ENCODE results near the gene VPS13D.
A peak's percentile ranks its signal among the peaks of the same experiment; 100 is the strongest.

GRCh38 chr1:12244078-12244477 is 14.2 kb downstream of the VPS13D start:
- TF ChIP-seq CTCF (conservative IDR thresholded peaks at IDR 0.05 in 1 of 2, IDR thresholded peaks at IDR 0.05 in 1 of 2; ENCODE audit: extremely low read depth in 1 of 2, insufficient read depth in 1 of 2, low read depth in 1 of 2, low read length in 2 of 2) (peak; percentile 29 to 39), EZH2 (IDR thresholded peaks at IDR 0.05; ENCODE audit: borderline replicate concordance, low read length) (no peak)

All from mammary epithelial cell (primary cell).